Measurements from ENCODE around the gene SCN3A. TPM values are rescaled to one million over a fixed set of nuclear protein-coding genes. Genes with fewer than 3 reads are reported as not detected.

Gene SCN3A
- total RNA-seq, 1 experiment from 2014 or later: not detected

DNA sequence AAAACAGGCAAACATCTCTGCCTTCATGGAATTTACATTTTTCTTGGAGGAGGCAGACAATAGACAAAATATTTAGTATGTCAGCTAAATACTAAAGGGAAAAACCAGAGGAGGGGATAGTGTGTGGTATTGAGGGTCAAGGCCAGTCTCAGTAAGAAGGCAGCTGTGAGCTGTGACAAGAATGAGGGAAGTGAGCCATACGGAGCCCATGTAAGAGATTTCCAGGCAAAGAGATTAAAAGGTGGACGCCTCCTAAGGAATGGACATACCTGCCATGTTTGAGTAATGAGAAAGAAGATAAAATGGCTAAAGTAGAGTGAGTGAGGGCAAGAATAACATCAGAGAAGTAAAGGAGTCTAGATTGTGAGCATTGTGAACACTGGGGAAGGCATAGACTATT lies 33.2 kb upstream of the SCN3A start:
- ChIA-PET CTCF (no interaction called here), POLR2A (no interaction called here)
- Mint-ChIP-seq H3K4me1 (ENCODE audit: low read depth, unreplicated experiment) (no peaks in the 10 kb centered on the region), H3K36me3 (ENCODE audit: insufficient read depth, unreplicated experiment) (no peaks in the 10 kb centered on the region), H3K27ac (ENCODE audit: unreplicated experiment) (no peak overlapping the region), H3K4me3 (ENCODE audit: unreplicated experiment) (no peak overlapping the region), H3K9me3 (ENCODE audit: unreplicated experiment) (no peaks in the 10 kb centered on the region), H3K27me3 (ENCODE audit: insufficient read depth, unreplicated experiment) (peaks cover 3% of the 10 kb centered on the region)
- intact Hi-C loops (cut with micrococcal nuclease; ENCODE audit: unreplicated experiment): loop anchor here (10.0 kb wide), 1 partner anchor 158 kb away; no protein-coding TSS in a partner anchor
- Histone ChIP-seq H3K9me3 (no peaks in the 10 kb centered on the region), H3K4me3 (ENCODE audit: low read depth, low read length) (no peak overlapping the region), H3K36me3 (ENCODE audit: control insufficient read depth, insufficient read depth, low read length) (no peaks in the 10 kb centered on the region), H3K27me3 (replicated peaks; ENCODE audit: control insufficient read depth, insufficient read depth, low read length) (no peaks in the 10 kb centered on the region), H3K4me1 (no peaks in the 10 kb centered on the region)
- no TSS peak for BruUV-seq (replicated peaks)
- DNase-seq: no peak
- TF ChIP-seq, protein P1, sequence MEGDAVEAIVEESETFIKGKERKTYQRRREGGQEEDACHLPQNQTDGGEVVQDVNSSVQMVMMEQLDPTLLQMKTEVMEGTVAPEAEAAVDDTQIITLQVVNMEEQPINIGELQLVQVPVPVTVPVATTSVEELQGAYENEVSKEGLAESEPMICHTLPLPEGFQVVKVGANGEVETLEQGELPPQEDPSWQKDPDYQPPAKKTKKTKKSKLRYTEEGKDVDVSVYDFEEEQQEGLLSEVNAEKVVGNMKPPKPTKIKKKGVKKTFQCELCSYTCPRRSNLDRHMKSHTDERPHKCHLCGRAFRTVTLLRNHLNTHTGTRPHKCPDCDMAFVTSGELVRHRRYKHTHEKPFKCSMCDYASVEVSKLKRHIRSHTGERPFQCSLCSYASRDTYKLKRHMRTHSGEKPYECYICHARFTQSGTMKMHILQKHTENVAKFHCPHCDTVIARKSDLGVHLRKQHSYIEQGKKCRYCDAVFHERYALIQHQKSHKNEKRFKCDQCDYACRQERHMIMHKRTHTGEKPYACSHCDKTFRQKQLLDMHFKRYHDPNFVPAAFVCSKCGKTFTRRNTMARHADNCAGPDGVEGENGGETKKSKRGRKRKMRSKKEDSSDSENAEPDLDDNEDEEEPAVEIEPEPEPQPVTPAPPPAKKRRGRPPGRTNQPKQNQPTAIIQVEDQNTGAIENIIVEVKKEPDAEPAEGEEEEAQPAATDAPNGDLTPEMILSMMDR (IDR thresholded peaks at IDR 0.05; ENCODE audit: insufficient read depth in 1 of 2, low read depth in 1 of 2, low read length in 1 of 2, severe bottlenecking in 1 of 2, unreplicated experiment in 1 of 2): no peak

- Mint-ChIP-seq H3K27me3 (ENCODE audit: insufficient read depth, unreplicated experiment) (peaks cover 10% of the 10 kb centered on the region), H3K36me3 (ENCODE audit: insufficient read depth, unreplicated experiment) (no peaks in the 10 kb centered on the region), H3K4me3 (ENCODE audit: unreplicated experiment) (no peak overlapping the region), H3K27ac (ENCODE audit: unreplicated experiment) (no peak overlapping the region), H3K9me3 (ENCODE audit: unreplicated experiment) (no peaks in the 10 kb centered on the region), H3K4me1 (ENCODE audit: low read depth, unreplicated experiment) (no peaks in the 10 kb centered on the region)
- Histone ChIP-seq H3K27me3 (replicated peaks; ENCODE audit: control insufficient read depth, insufficient read depth, low read length) (no peaks in the 10 kb centered on the region), H3K36me3 (ENCODE audit: control insufficient read depth, insufficient read depth, low read length) (no peaks in the 10 kb centered on the region), H3K4me1 (no peaks in the 10 kb centered on the region), H3K9me3 (no peaks in the 10 kb centered on the region), H3K4me3 (ENCODE audit: low read depth, low read length) (no peak overlapping the region)
- TF ChIP-seq, protein P1 (IDR thresholded peaks at IDR 0.05; ENCODE audit: insufficient read depth in 1 of 2, low read depth in 1 of 2, low read length in 1 of 2, severe bottlenecking in 1 of 2, unreplicated experiment in 1 of 2): no peak
- POLR2A ChIA-PET: no interaction called here
- intact Hi-C loops (cut with micrococcal nuclease; ENCODE audit: unreplicated experiment): no loop called here
- no peak for DNase-seq
- CTCF ChIA-PET: no interaction called here
- BruUV-seq (replicated peaks): no TSS peak
These were observed 23.7 kb upstream of the SCN3A start for GRCh38 chr2:165227571-165227970.

DNA sequence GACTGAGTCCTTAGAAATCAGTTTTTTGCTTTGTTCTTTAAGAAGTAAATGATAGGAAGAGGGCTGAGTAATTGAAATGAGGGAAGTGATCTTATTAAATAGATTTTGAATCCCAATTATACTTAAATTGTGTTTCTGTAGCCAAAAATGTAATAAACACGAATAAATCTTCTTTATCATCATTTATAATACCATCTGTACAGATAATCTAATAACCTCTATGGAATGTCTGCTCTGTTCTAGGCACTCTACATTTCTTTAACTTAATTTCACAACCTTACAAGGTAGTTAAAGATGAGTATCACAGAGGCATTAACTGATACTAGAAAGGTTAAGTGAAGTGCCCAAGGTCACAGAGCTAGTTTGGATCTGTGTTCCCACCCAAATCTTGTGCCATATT lies 21.1 kb upstream of the SCN3A start:
- Mint-ChIP-seq H3K4me1 (ENCODE audit: low read depth, unreplicated experiment) (no peaks in the 10 kb centered on the region), H3K27ac (ENCODE audit: unreplicated experiment) (no peak overlapping the region), H3K36me3 (ENCODE audit: insufficient read depth, unreplicated experiment) (no peaks in the 10 kb centered on the region), H3K27me3 (ENCODE audit: insufficient read depth, unreplicated experiment) (peaks cover 9% of the 10 kb centered on the region), H3K4me3 (ENCODE audit: unreplicated experiment) (no peak overlapping the region), H3K9me3 (ENCODE audit: unreplicated experiment) (no peaks in the 10 kb centered on the region)
- ChIA-PET POLR2A (no interaction called here), CTCF (no interaction called here)
- Histone ChIP-seq H3K36me3 (ENCODE audit: control insufficient read depth, insufficient read depth, low read length) (no peaks in the 10 kb centered on the region), H3K4me1 (no peaks in the 10 kb centered on the region), H3K9me3 (no peaks in the 10 kb centered on the region), H3K4me3 (ENCODE audit: low read depth, low read length) (no peak overlapping the region), H3K27me3 (replicated peaks; ENCODE audit: control insufficient read depth, insufficient read depth, low read length) (no peaks in the 10 kb centered on the region)
- DNase-seq: no peak
- BruUV-seq (replicated peaks): no TSS peak
- TF ChIP-seq, protein P1 (IDR thresholded peaks at IDR 0.05; ENCODE audit: insufficient read depth in 1 of 2, low read depth in 1 of 2, low read length in 1 of 2, severe bottlenecking in 1 of 2, unreplicated experiment in 1 of 2): no peak
- intact Hi-C loops (cut with micrococcal nuclease; ENCODE audit: unreplicated experiment): no loop called here
